ENCODE measurements around the gene SLC24A5.

- TF ChIP-seq POLR2A (IDR thresholded peaks at IDR 0.05; ENCODE audit: low read length) = no peak
- no peak for TF ChIP-seq GATA1 (IDR thresholded peaks at IDR 0.05; ENCODE audit: low read depth, low read length)
Measured at GRCh38 chr15:48132874-48133273, 12.1 kb downstream of the SLC24A5 start.

Data from erythroblast (primary cell).